HepG2 (cell line): ENCODE data around the gene DSTN. TPM values are rescaled to one million over a fixed set of nuclear protein-coding genes. Genes with fewer than 3 reads are reported as not detected.
A peak's percentile ranks its signal among the peaks of the same experiment; 100 is the strongest.

Experiments used
- BORCS8-MEF2B ChIP-seq: sonication (generic); formaldehyde crosslinking; IDR thresholded peaks from 2 replicates; pipeline ENCODE4 v1.8.0; 2022; ENCODE audit warnings: mild to moderate bottlenecking, missing genetic modification reagents
- GLI4 ChIP-seq: sonication (generic); formaldehyde crosslinking; IDR thresholded peaks from 2 replicates; pipeline ENCODE4 v1.5.1; 2020; ENCODE audit warnings: missing genetic modification reagents, mild to moderate bottlenecking, moderate library complexity, borderline replicate concordance
- KDM5B ChIP-seq: sonication (generic); formaldehyde crosslinking; IDR thresholded peaks from 2 replicates; pipeline ENCODE4 v1.4.0; 2020; ENCODE audit warnings: missing genetic modification reagents, mild to moderate bottlenecking, borderline replicate concordance
- MAF1 ChIP-seq: sonication (generic); formaldehyde crosslinking; IDR thresholded peaks from 2 replicates; pipeline ENCODE4 v1.5.0; 2020; ENCODE audit warnings: missing genetic modification reagents, borderline replicate concordance
- NFIC ChIP-seq: IDR thresholded peaks from 2 replicates; pipeline ENCODE4 v1.6.1; 2012; ENCODE audit warnings: mild to moderate bottlenecking, low read length, inconsistent platforms
- RBM22 ChIP-seq: fragments of 200-400 bp; formaldehyde crosslinking; optimal IDR thresholded peaks from 2 replicates; pipeline ENCODE3; 2017; ENCODE audit warnings: mild to moderate bottlenecking, low read length, moderate library complexity
- ZNF160 ChIP-seq: sonication (generic); formaldehyde crosslinking; IDR thresholded peaks from 2 replicates; pipeline ENCODE4 v1.8.0; 2022; ENCODE audit warnings: mild to moderate bottlenecking, inconsistent platforms, missing genetic modification reagents
- ZNF318 ChIP-seq: sonication (generic); formaldehyde crosslinking; IDR thresholded peaks from 2 replicates; pipeline ENCODE4 v1.4.0; 2020; ENCODE audit warnings: mild to moderate bottlenecking, missing genetic modification reagents
- ZNF329 ChIP-seq: sonication (generic); formaldehyde crosslinking; IDR thresholded peaks from 2 replicates; pipeline ENCODE4 v1.9.0; 2021; ENCODE audit warnings: low read depth, mild to moderate bottlenecking, missing genetic modification reagents
- ZNF446 ChIP-seq: sonication (generic); formaldehyde crosslinking; IDR thresholded peaks from 2 replicates; pipeline ENCODE4 v1.5.0; 2020; ENCODE audit warnings: mild to moderate bottlenecking, missing genetic modification reagents
- ZNF570 ChIP-seq: sonication (generic); formaldehyde crosslinking; IDR thresholded peaks from 2 replicates; pipeline ENCODE4 v1.4.0; 2020; ENCODE audit warnings: mild to moderate bottlenecking, missing genetic modification reagents, borderline replicate concordance
- ZNF75D ChIP-seq: sonication (generic); formaldehyde crosslinking; IDR thresholded peaks from 2 replicates; pipeline ENCODE4 v1.8.1; 2023; ENCODE audit warnings: missing genetic modification reagents, mild to moderate bottlenecking, borderline replicate concordance
- polyA plus RNA-seq, 8 experiments: library from polyadenylated mRNA; depleted of rRNA in 3 of 8; stranded (reverse) in 7 of 8; unstranded in 1 of 8; fragments of >200 nt; fragmentation: Illumina TruSeq in 4 of 8; extraction: Trizol in 4 of 8; gene quantifications; 2 replicates each; pipeline versions ENCODE4 v1.2.1 to v1.2.3, GENCODE V29; 2011 to 2016; ENCODE audit warnings: low read depth in 4 of 8, missing spikeins in 1 of 8, mixed read lengths in 1 of 8; ENCODE audit not compliant: insufficient read depth in 1 of 8
- total RNA-seq, 5 experiments: library from RNA; depleted of rRNA; stranded (reverse); fragments of >200 nt; fragmentation: Illumina TruSeq; extraction: Trizol; gene quantifications; 2 replicates each; pipeline ENCODE4 v1.2.3, GENCODE V29; 2016; ENCODE audit warnings: low read depth in 1 of 5
- TF ChIP-seq, protein P1 (sequence below): sonication (generic); formaldehyde crosslinking; IDR thresholded peaks from 2 replicates; pipeline ENCODE4 v1.5.0; 2020; ENCODE audit warnings: mild to moderate bottlenecking, missing genetic modification reagents

The DSTN gene
- total and polyA plus RNA-seq, 2 of the 13 experiments (the other 11 are each of a cell fraction or from before 2014, with no cell fraction given) = 27.6 to 106 TPM

- TF ChIP-seq, protein P1, sequence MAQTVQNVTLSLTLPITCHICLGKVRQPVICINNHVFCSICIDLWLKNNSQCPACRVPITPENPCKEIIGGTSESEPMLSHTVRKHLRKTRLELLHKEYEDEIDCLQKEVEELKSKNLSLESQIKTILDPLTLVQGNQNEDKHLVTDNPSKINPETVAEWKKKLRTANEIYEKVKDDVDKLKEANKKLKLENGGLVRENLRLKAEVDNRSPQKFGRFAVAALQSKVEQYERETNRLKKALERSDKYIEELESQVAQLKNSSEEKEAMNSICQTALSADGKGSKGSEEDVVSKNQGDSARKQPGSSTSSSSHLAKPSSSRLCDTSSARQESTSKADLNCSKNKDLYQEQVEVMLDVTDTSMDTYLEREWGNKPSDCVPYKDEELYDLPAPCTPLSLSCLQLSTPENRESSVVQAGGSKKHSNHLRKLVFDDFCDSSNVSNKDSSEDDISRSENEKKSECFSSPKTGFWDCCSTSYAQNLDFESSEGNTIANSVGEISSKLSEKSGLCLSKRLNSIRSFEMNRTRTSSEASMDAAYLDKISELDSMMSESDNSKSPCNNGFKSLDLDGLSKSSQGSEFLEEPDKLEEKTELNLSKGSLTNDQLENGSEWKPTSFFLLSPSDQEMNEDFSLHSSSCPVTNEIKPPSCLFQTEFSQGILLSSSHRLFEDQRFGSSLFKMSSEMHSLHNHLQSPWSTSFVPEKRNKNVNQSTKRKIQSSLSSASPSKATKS (CRISPR knock-in tag) = no peak
- peak; percentile 84 for TF ChIP-seq RBM22
- TF ChIP-seq NFIC = no peak
- TF ChIP-seq ZNF329 (CRISPR knock-in tag) = no peak
- no peak for TF ChIP-seq GLI4 (CRISPR knock-in tag)
- TF ChIP-seq ZNF160 (CRISPR knock-in tag) = 0 out of 2 replicates have a peak, but pooled peaks have one; percentile 28
- no peak for TF ChIP-seq BORCS8-MEF2B
- TF ChIP-seq ZNF75D (CRISPR knock-in tag) = 0 out of 2 replicates have a peak, but pooled peaks have one; percentile 59
- 0 out of 2 replicates have a peak, but pooled peaks have one; percentile 20 for TF ChIP-seq ZNF318
- no peak for TF ChIP-seq ZNF446 (CRISPR knock-in tag)
- TF ChIP-seq MAF1 (CRISPR knock-in tag) = no peak
- peak; percentile 49; the same call in 1 of the 2 replicates for TF ChIP-seq KDM5B (CRISPR knock-in tag)
- no peak for TF ChIP-seq ZNF570 (CRISPR knock-in tag)
These were observed 71.7 kb downstream of the DSTN start (continued) for GRCh38 chr20:17641520-17641964.
